Breast epithelium (tissue), 3 donors: ENCODE data around the gene UBAP1.

Experiments
- POLR2A ChIP-seq: fragments of 450-650 bp; IDR thresholded peaks from one replicate; pipeline ENCODE4 v1.6.1; 2016; ENCODE audit warnings: antibody characterized with exemption, mild to moderate bottlenecking, moderate library complexity
- POLR2AphosphoS5 ChIP-seq, 3 donors: sonication (generic); formaldehyde crosslinking; IDR thresholded peaks; one replicate each; pipeline ENCODE4 v1.6.1; 2017; ENCODE audit warnings: antibody characterized with exemption in 3 of 3

DNA sequence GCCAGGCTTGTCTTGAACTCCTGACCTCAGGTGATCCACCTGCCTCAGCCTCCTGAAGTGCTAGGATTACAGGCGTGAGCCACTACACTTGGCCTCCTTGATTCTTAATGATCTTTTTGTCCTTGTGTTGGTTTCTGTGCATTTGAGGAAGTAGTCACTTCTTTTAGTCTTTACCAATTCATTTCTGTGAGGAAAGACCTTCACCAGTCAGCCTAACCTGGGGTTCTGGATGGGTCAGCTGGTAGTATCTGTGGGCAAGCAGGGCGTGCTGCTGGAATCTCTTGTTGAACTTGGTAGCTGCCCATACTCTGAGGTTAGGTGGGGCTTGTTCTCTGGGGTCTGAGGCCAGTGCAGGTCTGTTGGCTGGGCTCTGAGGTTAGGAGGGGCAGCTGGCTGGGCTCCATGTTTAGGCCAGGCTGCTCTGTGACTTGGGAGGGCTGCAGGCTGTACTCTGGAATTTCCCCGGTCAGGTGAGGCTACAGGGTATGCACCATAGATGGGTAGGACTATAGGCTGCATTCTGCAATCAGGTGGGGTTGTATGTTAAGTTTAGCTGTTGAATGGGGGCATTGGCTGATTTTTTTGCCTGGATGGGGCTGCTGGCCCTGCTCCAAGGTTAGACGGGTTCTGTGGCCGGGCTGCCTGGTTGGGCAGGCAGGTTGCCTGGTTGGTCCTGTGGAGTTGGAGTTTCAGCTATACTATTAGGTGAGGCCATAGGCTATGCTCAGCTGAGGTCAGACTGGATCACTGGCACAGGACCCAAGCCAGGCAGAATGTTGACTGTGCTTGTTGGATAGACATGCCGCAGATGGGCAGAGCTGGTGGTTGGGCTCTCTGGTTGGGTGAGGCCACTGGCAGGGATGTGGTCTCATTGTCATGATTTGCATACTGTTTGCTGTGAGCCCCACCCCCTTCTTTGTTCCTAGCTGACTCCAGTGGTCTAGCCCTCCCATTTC lies 19.2 kb downstream of the UBAP1 start:
- TF ChIP-seq POLR2A (no peak), POLR2AphosphoS5 (IDR thresholded peaks at IDR 0.05) (no peak)
